LNCAP (cell line): ENCODE measurements around the gene IVNS1ABP.

Experiments
- CTCF ChIP-seq: fragments of 450-650 bp; IDR thresholded peaks from 2 replicates; pipeline ENCODE4 v1.5.1; 2017; ENCODE audit warnings: mild to moderate bottlenecking

Gene IVNS1ABP

GRCh38 chr1:185288435-185288834, 28.6 kb downstream of the IVNS1ABP start:
- no peak for TF ChIP-seq CTCF

GRCh38 chr1:185287451-185287850, 29.6 kb downstream of the IVNS1ABP start:
- TF ChIP-seq CTCF, result no peak

GRCh38 chr1:185284533-185285276, 32.3 kb downstream of the IVNS1ABP start:
- TF ChIP-seq CTCF, result no peak

- no peak for TF ChIP-seq CTCF
Measured at GRCh38 chr1:185284116-185284515, 32.9 kb downstream of the IVNS1ABP start.

- no peak for TF ChIP-seq CTCF
Measured at GRCh38 chr1:185281245-185281644, 35.8 kb downstream of the IVNS1ABP start.

GRCh38 chr1:185280589-185280988, 36.5 kb downstream of the IVNS1ABP start:
- TF ChIP-seq CTCF, result no peak

- no peak for TF ChIP-seq CTCF
Measured at GRCh38 chr1:185279571-185279970, 37.5 kb downstream of the IVNS1ABP start.

- no peak for TF ChIP-seq CTCF
Measured at GRCh38 chr1:185271921-185272320, 45.1 kb downstream of the IVNS1ABP start.
